ENCODE results near the gene RSPH1. TPM values are rescaled to one million over a fixed set of nuclear protein-coding genes. Genes with fewer than 3 reads are reported as not detected.

The RSPH1 gene
- total RNA-seq, 1 donor from 2014 or later, result not detected

DNA sequence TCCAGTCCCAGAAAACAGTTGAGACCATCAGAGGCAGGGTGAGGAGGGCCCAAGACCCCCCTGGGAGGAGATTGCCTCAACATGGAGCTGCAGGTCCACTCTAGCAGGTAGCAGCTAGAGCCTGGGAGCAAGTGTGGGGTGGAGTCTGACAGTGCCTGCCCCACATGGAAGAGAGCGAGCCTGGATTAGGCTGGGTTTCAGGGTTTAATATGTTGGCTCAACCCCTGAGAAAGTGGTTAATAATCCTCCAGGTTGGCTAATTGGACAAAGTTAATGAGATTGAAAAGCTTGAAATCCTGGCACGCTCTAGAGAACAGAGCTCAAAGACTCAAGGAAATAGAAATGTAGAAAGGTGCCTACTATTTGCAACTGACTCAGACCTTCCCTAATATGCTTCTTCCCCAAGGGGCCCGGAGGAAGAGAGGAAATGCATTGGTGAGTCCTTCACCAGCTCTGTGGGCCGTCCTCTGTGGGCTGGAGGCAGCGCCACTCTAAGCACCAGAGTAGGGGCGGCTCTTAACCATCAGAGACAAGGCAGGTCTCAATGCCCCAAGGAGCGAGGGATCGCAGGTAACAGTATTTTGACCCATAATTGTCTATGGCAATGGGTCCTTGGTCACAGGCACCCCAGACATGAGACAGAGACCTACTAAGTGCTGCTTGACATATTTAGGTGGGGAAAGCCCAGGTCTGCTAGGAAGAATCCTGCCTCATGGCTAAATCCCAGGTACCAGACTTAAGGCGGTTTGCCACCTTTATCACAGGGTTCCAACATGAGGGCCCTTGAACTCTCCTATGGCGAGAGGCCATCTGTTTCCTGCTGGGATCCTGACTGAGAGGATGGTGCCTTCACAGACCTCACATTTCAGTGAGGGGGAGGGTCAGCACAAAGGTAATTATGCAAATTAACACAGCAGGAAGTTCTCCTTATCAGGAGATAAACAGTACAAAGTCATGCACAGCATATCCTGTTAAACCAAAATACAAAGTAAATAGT, 33.8 kb downstream of the RSPH1 start:
- Histone ChIP-seq H3K27me3 (no peaks in the 10 kb centered on the region), H3K36me3 (no peaks in the 10 kb centered on the region), H3K27ac (no peak overlapping the region), H3K4me1 (no peaks in the 10 kb centered on the region), H3K4me3 (no peak overlapping the region), H3K9me3 (no peaks in the 10 kb centered on the region)
- no peak for DNase-seq (ENCODE audit: low spot score in 2 of 2)
- intact Hi-C loops (cut with DNase I), result no loop called here
- TF ChIP-seq, protein P1, sequence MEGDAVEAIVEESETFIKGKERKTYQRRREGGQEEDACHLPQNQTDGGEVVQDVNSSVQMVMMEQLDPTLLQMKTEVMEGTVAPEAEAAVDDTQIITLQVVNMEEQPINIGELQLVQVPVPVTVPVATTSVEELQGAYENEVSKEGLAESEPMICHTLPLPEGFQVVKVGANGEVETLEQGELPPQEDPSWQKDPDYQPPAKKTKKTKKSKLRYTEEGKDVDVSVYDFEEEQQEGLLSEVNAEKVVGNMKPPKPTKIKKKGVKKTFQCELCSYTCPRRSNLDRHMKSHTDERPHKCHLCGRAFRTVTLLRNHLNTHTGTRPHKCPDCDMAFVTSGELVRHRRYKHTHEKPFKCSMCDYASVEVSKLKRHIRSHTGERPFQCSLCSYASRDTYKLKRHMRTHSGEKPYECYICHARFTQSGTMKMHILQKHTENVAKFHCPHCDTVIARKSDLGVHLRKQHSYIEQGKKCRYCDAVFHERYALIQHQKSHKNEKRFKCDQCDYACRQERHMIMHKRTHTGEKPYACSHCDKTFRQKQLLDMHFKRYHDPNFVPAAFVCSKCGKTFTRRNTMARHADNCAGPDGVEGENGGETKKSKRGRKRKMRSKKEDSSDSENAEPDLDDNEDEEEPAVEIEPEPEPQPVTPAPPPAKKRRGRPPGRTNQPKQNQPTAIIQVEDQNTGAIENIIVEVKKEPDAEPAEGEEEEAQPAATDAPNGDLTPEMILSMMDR (IDR thresholded peaks at IDR 0.05), result no peak

DNA sequence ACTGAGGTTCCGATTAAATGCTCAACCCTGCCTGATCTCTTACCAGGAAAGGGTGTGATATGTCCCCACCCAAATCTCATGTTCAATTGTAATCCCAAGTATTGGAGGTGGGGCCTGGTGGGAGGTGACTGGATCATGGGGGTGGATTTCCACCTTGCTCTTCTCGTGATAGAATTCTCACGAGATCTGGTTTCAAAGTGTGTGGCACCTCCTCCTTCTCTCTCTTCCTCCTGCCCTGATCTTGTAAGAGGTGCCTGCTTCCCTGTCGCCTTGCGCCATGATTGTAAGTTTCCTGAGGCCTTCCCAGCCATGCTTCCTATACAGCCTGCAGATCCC, 34.9 kb downstream of the RSPH1 start:
- no peaks in the 10 kb centered on the region for H3K9me3 ChIP-seq
- no peak overlapping the region for H3K27ac ChIP-seq
- no peaks in the 10 kb centered on the region for H3K36me3 ChIP-seq
- no peaks in the 10 kb centered on the region for H3K27me3 ChIP-seq
- TF ChIP-seq, protein P1 (IDR thresholded peaks at IDR 0.05), result no peak
- H3K4me1 ChIP-seq, result no peaks in the 10 kb centered on the region
- DNase-seq (ENCODE audit: low spot score in 2 of 2), result no peak
- no peak overlapping the region for H3K4me3 ChIP-seq
- intact Hi-C loops (cut with DNase I), result no loop called here

DNA sequence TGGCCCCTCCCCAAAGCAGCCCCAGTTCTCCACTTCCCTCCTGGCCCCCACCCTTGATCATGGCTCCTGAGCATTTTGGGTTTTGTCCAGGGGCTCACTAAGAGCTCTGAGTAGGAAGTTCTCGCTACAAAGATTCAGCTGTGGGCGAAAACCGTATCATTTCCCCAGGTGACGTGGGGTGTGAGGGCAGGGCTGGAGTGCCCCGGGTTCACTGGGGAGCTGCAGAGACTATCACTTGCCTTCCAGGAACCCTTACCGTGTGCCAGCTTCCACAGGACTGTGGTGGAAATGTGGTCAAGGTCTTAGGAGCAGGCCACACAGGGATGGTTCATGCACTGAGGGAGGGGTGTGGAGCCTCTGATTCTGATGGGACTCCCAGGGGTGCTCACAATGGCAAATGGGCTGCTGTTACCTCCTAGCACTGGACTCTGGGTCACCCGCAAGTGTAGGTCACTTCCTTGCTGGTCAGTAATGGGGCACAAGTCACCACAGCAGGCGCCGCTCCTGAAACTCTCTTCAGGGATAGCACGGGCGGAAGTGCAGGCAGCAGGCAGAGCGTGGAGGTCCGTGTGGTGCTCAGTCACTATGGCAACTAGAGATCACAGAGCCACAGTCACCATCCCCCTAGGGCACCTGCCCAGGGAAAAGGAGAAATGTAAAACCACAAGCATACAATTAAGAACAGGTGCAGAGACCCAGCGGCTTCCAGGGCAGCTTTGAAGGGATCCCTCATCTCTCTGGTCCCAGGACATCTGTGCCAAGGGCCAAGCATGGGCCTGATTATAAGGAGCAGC, 35.4 kb downstream of the RSPH1 start:
- no peak for DNase-seq (ENCODE audit: low spot score in 2 of 2)
- Histone ChIP-seq H3K27me3 (no peaks in the 10 kb centered on the region), H3K36me3 (no peaks in the 10 kb centered on the region), H3K4me1 (no peaks in the 10 kb centered on the region), H3K27ac (no peak overlapping the region), H3K4me3 (no peak overlapping the region), H3K9me3 (no peaks in the 10 kb centered on the region)
- TF ChIP-seq, protein P1 (IDR thresholded peaks at IDR 0.05), result no peak
- intact Hi-C loops (cut with DNase I), result no loop called here

DNA sequence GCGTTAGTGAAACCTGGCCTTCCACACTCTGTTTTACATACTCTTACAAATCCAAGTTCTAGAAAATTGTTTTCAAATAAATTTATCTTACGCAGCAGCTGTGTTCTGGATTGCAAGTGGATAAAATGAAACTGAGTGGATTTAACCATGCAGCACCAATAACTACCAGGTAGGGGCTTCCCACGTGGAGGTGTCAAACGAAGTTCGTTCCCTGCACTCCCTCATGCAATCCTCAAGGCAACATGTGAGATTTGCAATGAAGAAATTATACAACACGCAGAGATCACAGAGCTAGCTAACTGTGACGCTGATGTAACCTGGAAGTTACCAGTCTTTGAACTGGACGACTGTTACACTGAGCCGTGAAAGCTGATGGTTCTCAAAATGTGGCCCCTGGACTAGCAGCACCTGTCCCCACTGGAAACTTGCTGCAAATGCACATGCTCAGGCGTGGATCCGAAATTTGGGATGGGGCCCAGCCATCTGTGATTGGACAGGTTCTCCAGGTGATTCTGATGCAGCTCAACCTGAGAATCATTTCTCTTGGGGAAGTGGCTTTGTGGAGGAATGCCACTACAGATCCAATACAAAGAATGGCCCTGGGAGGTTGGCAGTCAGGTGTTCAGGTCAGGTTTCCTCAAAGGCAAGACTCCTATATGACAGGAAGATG, 36.3 kb downstream of the RSPH1 start:
- intact Hi-C loops (cut with DNase I), result no loop called here
- Histone ChIP-seq H3K27ac (no peak overlapping the region), H3K9me3 (no peaks in the 10 kb centered on the region), H3K27me3 (no peaks in the 10 kb centered on the region), H3K4me1 (no peaks in the 10 kb centered on the region), H3K36me3 (no peaks in the 10 kb centered on the region), H3K4me3 (no peak overlapping the region)
- no peak for DNase-seq (ENCODE audit: low spot score in 2 of 2)
- TF ChIP-seq, protein P1 (IDR thresholded peaks at IDR 0.05), result no peak

DNA sequence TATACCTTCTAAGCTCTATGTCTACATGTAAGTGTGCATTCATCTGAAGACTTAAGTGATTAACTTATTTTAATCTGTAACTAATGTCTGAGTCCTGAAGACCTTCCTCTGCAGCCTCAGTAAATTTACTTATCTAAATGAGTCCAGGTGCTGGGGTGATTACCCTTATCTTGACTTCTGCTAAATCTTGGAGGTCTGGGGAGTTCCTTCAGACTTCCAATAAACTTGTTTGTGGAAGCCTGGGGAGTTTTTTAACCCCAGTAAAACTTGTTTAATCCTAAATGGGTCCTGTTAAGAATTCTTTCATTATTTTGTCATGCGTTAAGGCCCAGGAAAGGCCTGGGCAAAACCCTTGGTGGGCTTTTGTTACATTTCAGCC, 37.0 kb downstream of the RSPH1 start:
- Histone ChIP-seq H3K27ac (no peak overlapping the region), H3K36me3 (no peaks in the 10 kb centered on the region), H3K27me3 (no peaks in the 10 kb centered on the region), H3K4me3 (no peak overlapping the region), H3K4me1 (no peaks in the 10 kb centered on the region), H3K9me3 (no peaks in the 10 kb centered on the region)
- TF ChIP-seq, protein P1 (IDR thresholded peaks at IDR 0.05), result no peak
- no peak for DNase-seq (ENCODE audit: low spot score in 2 of 2)
- intact Hi-C loops (cut with DNase I), result no loop called here
